ENCODE data around the gene ADD3. TPM values are rescaled to one million over a fixed set of nuclear protein-coding genes. Genes with fewer than 3 reads are reported as not detected.

ADD3 gene
- total and polyA plus RNA-seq, 4 donors: 15.4 to 55.9 (median 22.8) TPM

DNA sequence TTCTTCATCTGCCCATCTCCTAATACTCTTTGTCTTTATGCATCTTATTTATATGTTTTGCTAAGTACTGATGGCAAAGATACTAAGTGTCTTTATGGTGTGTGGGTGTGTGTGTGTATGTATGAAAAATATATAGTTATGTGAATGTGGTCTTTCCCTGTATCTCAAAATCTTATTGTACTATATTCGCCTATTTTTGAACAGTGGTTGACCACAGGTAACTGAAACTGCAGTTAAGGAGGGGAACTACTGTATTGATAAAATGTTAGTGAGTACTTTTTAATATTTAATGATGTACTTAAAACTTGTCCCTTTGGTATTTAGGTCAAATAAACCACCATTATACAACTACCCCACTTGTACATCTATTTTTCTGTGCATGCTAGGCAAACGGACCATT lies 85.9 kb downstream of the ADD3 start:
- 92% methylated on average over 2 of the region's 2 CpGs for WGBS
- DNase-seq (ENCODE audit: low spot score): no peak
- no peak for TF ChIP-seq HNF4G (IDR thresholded peaks at IDR 0.05)

DNA sequence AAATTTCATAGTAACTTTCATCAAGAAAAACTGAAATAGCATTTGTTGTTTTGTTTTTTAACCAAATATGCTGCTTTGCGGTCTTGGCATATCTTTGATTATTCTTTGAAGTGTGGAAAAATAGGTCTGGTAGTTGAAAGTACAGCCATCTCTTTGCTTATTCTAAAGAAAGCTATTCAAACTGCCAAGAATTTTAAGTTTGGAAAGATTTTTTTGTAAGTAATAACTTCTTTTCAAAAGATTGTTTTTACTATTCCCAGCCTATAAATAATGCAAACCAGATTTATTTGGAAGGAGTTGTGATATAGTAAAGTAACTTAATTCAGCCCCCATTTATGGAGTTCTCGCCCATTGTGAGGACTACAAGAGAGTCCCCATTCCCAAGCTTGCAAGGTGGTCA lies 87.0 kb downstream of the ADD3 start:
- DNase-seq (ENCODE audit: low spot score): no peak
- Histone ChIP-seq H3K4me3 (ENCODE audit: low read depth in 1 of 3, low read length in 3 of 3) (no peak overlapping the region), H3K9ac (ENCODE audit: low read depth in 1 of 2, low read length in 2 of 2) (no peak overlapping the region), H3K27ac (ENCODE audit: low read depth in 1 of 2, low read length in 2 of 2) (no peak overlapping the region), H3K27me3 (ENCODE audit: control insufficient read depth in 4 of 4, insufficient read depth in 4 of 4, low read length in 3 of 4) (no peaks in the 10 kb centered on the region), H3K9me3 (ENCODE audit: control insufficient read depth in 4 of 4, low read length in 3 of 4) (no peaks in the 10 kb centered on the region), H3K4me1 (ENCODE audit: control insufficient read depth in 4 of 4, insufficient read depth in 4 of 4, low read length in 3 of 4) (no peaks in the 10 kb centered on the region), H3K36me3 (ENCODE audit: control insufficient read depth in 4 of 4, insufficient read depth in 3 of 4, low read depth in 1 of 4, low read length in 3 of 4) (no peaks in the 10 kb centered on the region)
- WGBS: 96% methylated on average over 2 of the region's 2 CpGs
- TF ChIP-seq EGR1 (IDR thresholded peaks at IDR 0.05; ENCODE audit: low read depth in 2 of 2): no peak
- no peak for TF ChIP-seq FOXA1 (IDR thresholded peaks at IDR 0.05)
- TF ChIP-seq, protein P1, sequence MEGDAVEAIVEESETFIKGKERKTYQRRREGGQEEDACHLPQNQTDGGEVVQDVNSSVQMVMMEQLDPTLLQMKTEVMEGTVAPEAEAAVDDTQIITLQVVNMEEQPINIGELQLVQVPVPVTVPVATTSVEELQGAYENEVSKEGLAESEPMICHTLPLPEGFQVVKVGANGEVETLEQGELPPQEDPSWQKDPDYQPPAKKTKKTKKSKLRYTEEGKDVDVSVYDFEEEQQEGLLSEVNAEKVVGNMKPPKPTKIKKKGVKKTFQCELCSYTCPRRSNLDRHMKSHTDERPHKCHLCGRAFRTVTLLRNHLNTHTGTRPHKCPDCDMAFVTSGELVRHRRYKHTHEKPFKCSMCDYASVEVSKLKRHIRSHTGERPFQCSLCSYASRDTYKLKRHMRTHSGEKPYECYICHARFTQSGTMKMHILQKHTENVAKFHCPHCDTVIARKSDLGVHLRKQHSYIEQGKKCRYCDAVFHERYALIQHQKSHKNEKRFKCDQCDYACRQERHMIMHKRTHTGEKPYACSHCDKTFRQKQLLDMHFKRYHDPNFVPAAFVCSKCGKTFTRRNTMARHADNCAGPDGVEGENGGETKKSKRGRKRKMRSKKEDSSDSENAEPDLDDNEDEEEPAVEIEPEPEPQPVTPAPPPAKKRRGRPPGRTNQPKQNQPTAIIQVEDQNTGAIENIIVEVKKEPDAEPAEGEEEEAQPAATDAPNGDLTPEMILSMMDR (IDR thresholded peaks at IDR 0.05; ENCODE audit: low read depth, low read length, missing input control): no peak
- TF ChIP-seq, protein P2, sequence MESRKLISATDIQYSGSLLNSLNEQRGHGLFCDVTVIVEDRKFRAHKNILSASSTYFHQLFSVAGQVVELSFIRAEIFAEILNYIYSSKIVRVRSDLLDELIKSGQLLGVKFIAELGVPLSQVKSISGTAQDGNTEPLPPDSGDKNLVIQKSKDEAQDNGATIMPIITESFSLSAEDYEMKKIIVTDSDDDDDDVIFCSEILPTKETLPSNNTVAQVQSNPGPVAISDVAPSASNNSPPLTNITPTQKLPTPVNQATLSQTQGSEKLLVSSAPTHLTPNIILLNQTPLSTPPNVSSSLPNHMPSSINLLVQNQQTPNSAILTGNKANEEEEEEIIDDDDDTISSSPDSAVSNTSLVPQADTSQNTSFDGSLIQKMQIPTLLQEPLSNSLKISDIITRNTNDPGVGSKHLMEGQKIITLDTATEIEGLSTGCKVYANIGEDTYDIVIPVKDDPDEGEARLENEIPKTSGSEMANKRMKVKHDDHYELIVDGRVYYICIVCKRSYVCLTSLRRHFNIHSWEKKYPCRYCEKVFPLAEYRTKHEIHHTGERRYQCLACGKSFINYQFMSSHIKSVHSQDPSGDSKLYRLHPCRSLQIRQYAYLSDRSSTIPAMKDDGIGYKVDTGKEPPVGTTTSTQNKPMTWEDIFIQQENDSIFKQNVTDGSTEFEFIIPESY (IDR thresholded peaks at IDR 0.05): no peak

More for the DNA sequence above, 85.9 kb downstream of the ADD3 start:
- no peak overlapping the region for H3K4me3 ChIP-seq (ENCODE audit: low read depth in 1 of 3, low read length in 3 of 3)
- H3K27me3 ChIP-seq (ENCODE audit: control insufficient read depth in 4 of 4, insufficient read depth in 4 of 4, low read length in 3 of 4): no peaks in the 10 kb centered on the region
- H3K4me1 ChIP-seq (ENCODE audit: control insufficient read depth in 4 of 4, insufficient read depth in 4 of 4, low read length in 3 of 4): no peaks in the 10 kb centered on the region
- no peak overlapping the region for H3K9ac ChIP-seq (ENCODE audit: low read depth in 1 of 2, low read length in 2 of 2)
- no peaks in the 10 kb centered on the region for H3K36me3 ChIP-seq (ENCODE audit: control insufficient read depth in 4 of 4, insufficient read depth in 3 of 4, low read depth in 1 of 4, low read length in 3 of 4)
- no peaks in the 10 kb centered on the region for H3K9me3 ChIP-seq (ENCODE audit: control insufficient read depth in 4 of 4, low read length in 3 of 4)
- H3K27ac ChIP-seq (ENCODE audit: low read depth in 1 of 2, low read length in 2 of 2): no peak overlapping the region

DNA sequence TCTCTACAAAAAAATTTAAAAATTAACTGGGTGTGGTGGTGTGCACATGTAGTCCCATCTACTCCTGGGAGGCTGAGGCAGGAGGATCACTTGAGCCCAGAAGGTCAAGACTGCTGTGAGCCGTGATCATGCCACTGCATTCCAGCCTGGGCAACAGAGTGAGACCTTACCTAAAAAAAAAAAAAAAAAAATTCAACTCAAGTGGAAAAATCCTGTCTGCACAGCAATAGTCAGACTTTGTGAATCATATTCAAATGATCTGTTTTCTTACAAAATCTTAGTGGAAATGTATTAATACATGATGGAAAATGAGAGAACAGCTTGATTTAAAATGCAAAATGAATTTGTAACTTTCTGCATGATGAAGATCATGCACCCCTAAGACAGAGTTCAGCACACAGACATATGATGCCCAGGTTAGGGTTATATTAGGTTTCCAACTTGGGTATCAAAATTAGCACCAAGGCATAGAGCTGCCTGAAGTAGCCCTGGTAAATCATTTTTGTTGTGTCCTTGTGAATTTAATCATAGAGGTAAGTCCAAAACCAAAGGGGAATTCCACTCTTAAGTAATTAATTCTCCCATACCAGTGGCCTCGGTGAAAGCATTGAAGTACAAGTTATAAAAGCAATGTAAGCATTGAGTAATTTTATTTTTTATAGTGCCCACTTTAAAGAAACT lies 93.8 kb downstream of the ADD3 start:
- TF ChIP-seq SP1 (IDR thresholded peaks at IDR 0.05) (no peak), YY1 (IDR thresholded peaks at IDR 0.05) (no peak), HNF4G (IDR thresholded peaks at IDR 0.05) (no peak), FOXA1 (IDR thresholded peaks at IDR 0.05) (no peak), RXRA (IDR thresholded peaks at IDR 0.05) (no peak), GABPA (IDR thresholded peaks at IDR 0.05 in 1 of 2, conservative IDR thresholded peaks at IDR 0.05 in 1 of 2) (no peak), JUND (IDR thresholded peaks at IDR 0.05) (no peak), NR2F2 (IDR thresholded peaks at IDR 0.05) (no peak)
- TF ChIP-seq, protein P2 (IDR thresholded peaks at IDR 0.05): no peak
- TF ChIP-seq, protein P1 (IDR thresholded peaks at IDR 0.05; ENCODE audit: low read depth, low read length, missing input control): no peak
- TF ChIP-seq, protein P3, sequence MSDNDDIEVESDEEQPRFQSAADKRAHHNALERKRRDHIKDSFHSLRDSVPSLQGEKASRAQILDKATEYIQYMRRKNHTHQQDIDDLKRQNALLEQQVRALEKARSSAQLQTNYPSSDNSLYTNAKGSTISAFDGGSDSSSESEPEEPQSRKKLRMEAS (IDR thresholded peaks at IDR 0.05): no peak
- TF ChIP-seq, protein P4, sequence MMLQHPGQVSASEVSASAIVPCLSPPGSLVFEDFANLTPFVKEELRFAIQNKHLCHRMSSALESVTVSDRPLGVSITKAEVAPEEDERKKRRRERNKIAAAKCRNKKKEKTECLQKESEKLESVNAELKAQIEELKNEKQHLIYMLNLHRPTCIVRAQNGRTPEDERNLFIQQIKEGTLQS (IDR thresholded peaks at IDR 0.05): no peak
- no peaks in the 10 kb centered on the region for H3K9me3 ChIP-seq (ENCODE audit: control insufficient read depth in 4 of 4, low read length in 3 of 4)
- H3K9ac ChIP-seq (ENCODE audit: low read depth in 1 of 2, low read length in 2 of 2): no peak overlapping the region
- WGBS: 72% methylated on average over 2 of the region's 2 CpGs
- no peak overlapping the region for H3K27ac ChIP-seq (ENCODE audit: low read depth in 1 of 2, low read length in 2 of 2)
- no peaks in the 10 kb centered on the region for H3K4me1 ChIP-seq (ENCODE audit: control insufficient read depth in 4 of 4, insufficient read depth in 4 of 4, low read length in 3 of 4)
- H3K4me3 ChIP-seq (ENCODE audit: low read depth in 1 of 3, low read length in 3 of 3): no peak overlapping the region
- DNase-seq (ENCODE audit: low spot score): no peak
- no peaks in the 10 kb centered on the region for H3K27me3 ChIP-seq (ENCODE audit: control insufficient read depth in 4 of 4, insufficient read depth in 4 of 4, low read length in 3 of 4)
- no peaks in the 10 kb centered on the region for H3K36me3 ChIP-seq (ENCODE audit: control insufficient read depth in 4 of 4, insufficient read depth in 3 of 4, low read depth in 1 of 4, low read length in 3 of 4)
